Measurements from ENCODE around the gene CCDC146. TPM values are rescaled to one million over a fixed set of nuclear protein-coding genes. Genes with fewer than 3 reads are reported as not detected.

CCDC146 gene
- total RNA-seq, 1 experiment from 2014 or later: 1.4 TPM

GRCh38 chr7:77244222-77244934, 122.0 kb downstream of the CCDC146 start:
- no peak for TF ChIP-seq CTCF (IDR thresholded peaks at IDR 0.05; ENCODE audit: insufficient read depth in 1 of 2, low read depth in 1 of 2, low read length in 1 of 2, severe bottlenecking in 1 of 2, unreplicated experiment in 1 of 2)
- Mint-ChIP-seq H3K4me3 (ENCODE audit: unreplicated experiment) (no peak overlapping the region), H3K9me3 (ENCODE audit: unreplicated experiment) (no peaks in the 10 kb centered on the region), H3K4me1 (ENCODE audit: low read depth, unreplicated experiment) (peaks cover 11% of the 10 kb centered on the region), H3K36me3 (ENCODE audit: insufficient read depth, unreplicated experiment) (no peaks in the 10 kb centered on the region), H3K27ac (ENCODE audit: unreplicated experiment) (no peak overlapping the region), H3K27me3 (ENCODE audit: insufficient read depth, unreplicated experiment) (peaks cover 2% of the 10 kb centered on the region)
- Histone ChIP-seq H3K4me1 (peaks cover 18% of the 10 kb centered on the region; the same call in 1 of the 2 replicates), H3K36me3 (ENCODE audit: control insufficient read depth, insufficient read depth, low read length) (no peaks in the 10 kb centered on the region), H3K4me3 (ENCODE audit: low read depth, low read length) (no peak overlapping the region), H3K9me3 (no peaks in the 10 kb centered on the region), H3K27me3 (replicated peaks; ENCODE audit: control insufficient read depth, insufficient read depth, low read length) (no peaks in the 10 kb centered on the region)
- no peak for DNase-seq
- intact Hi-C loops (cut with micrococcal nuclease; ENCODE audit: unreplicated experiment): no loop called here
- BruUV-seq (replicated peaks): no TSS peak
- ChIA-PET POLR2A (no interaction called here), CTCF (no interaction called here)

- Histone ChIP-seq H3K36me3 (ENCODE audit: control insufficient read depth, insufficient read depth, low read length) (no peaks in the 10 kb centered on the region), H3K4me3 (ENCODE audit: low read depth, low read length) (no peak overlapping the region), H3K9me3 (no peaks in the 10 kb centered on the region), H3K27me3 (replicated peaks; ENCODE audit: control insufficient read depth, insufficient read depth, low read length) (no peaks in the 10 kb centered on the region), H3K4me1 (peaks cover 18% of the 10 kb centered on the region; the same call in 1 of the 2 replicates)
- ChIA-PET CTCF (interaction anchor here (1.1 kb wide), 1 partner anchor 11 kb away, joined by 3 read pairs; no protein-coding TSS in a partner anchor), POLR2A (no interaction called here)
- peaks cover 11% of the 10 kb centered on the region for H3K4me1 Mint-ChIP-seq (ENCODE audit: low read depth, unreplicated experiment)
- TF ChIP-seq CTCF (IDR thresholded peaks at IDR 0.05; ENCODE audit: insufficient read depth in 1 of 2, low read depth in 1 of 2, low read length in 1 of 2, severe bottlenecking in 1 of 2, unreplicated experiment in 1 of 2): no peak
- H3K9me3 Mint-ChIP-seq (ENCODE audit: unreplicated experiment): no peaks in the 10 kb centered on the region
- no peaks in the 10 kb centered on the region for H3K36me3 Mint-ChIP-seq (ENCODE audit: insufficient read depth, unreplicated experiment)
- no TSS peak for BruUV-seq (replicated peaks)
- peaks cover 7% of the 10 kb centered on the region for H3K27me3 Mint-ChIP-seq (ENCODE audit: insufficient read depth, unreplicated experiment)
- no peak overlapping the region for H3K27ac Mint-ChIP-seq (ENCODE audit: unreplicated experiment)
- no peak overlapping the region for H3K4me3 Mint-ChIP-seq (ENCODE audit: unreplicated experiment)
- intact Hi-C loops (cut with micrococcal nuclease; ENCODE audit: unreplicated experiment): no loop called here
- no peak for DNase-seq
These were observed 122.8 kb downstream of the CCDC146 start for GRCh38 chr7:77245015-77245755.

GRCh38 chr7:77246026-77246640, 123.7 kb downstream of the CCDC146 start:
- POLR2A ChIA-PET: no interaction called here
- no peak for DNase-seq
- peaks cover 18% of the 10 kb centered on the region; the same call in 1 of the 2 replicates for H3K4me1 ChIP-seq
- no peak overlapping the region for H3K27ac Mint-ChIP-seq (ENCODE audit: unreplicated experiment)
- H3K36me3 ChIP-seq (ENCODE audit: control insufficient read depth, insufficient read depth, low read length): no peaks in the 10 kb centered on the region
- no peak for TF ChIP-seq CTCF (IDR thresholded peaks at IDR 0.05; ENCODE audit: insufficient read depth in 1 of 2, low read depth in 1 of 2, low read length in 1 of 2, severe bottlenecking in 1 of 2, unreplicated experiment in 1 of 2)
- H3K4me1 Mint-ChIP-seq (ENCODE audit: low read depth, unreplicated experiment): peaks cover 11% of the 10 kb centered on the region
- intact Hi-C loops (cut with micrococcal nuclease; ENCODE audit: unreplicated experiment): loop anchor here (2.0 kb wide), 2 partner anchors 81 to 123 kb away; partner anchors contain the start of gene CCDC146
- no peak overlapping the region for H3K4me3 Mint-ChIP-seq (ENCODE audit: unreplicated experiment)
- H3K9me3 ChIP-seq: no peaks in the 10 kb centered on the region
- no peak overlapping the region for H3K4me3 ChIP-seq (ENCODE audit: low read depth, low read length)
- H3K9me3 Mint-ChIP-seq (ENCODE audit: unreplicated experiment): no peaks in the 10 kb centered on the region
- CTCF ChIA-PET: interaction anchor here (1.0 to 2.0 kb wide), 5 partner anchors 8 to 133 kb away, joined by 3 to 39 read pairs (median 6); partner anchors contain the start of gene CCDC146
- BruUV-seq (replicated peaks): no TSS peak
- H3K36me3 Mint-ChIP-seq (ENCODE audit: insufficient read depth, unreplicated experiment): no peaks in the 10 kb centered on the region
- H3K27me3 Mint-ChIP-seq (ENCODE audit: insufficient read depth, unreplicated experiment): peaks cover 7% of the 10 kb centered on the region
- H3K27me3 ChIP-seq (replicated peaks; ENCODE audit: control insufficient read depth, insufficient read depth, low read length): no peaks in the 10 kb centered on the region

Data from Caco-2 (cell line).